Subcutaneous adipose tissue (tissue), 4 donors: ENCODE data around the gene NPC2. TPM values are rescaled to one million over a fixed set of nuclear protein-coding genes. Genes with fewer than 3 reads are reported as not detected.

Experiments used
- CTCF ChIP-seq: fragments of 450-650 bp; IDR thresholded peaks from one replicate; pipeline ENCODE4 v1.5.1; 2016; ENCODE audit warnings: low read depth, mild to moderate bottlenecking, control low read depth, antibody characterized with exemption, moderate library complexity
- total RNA-seq, 4 donors: library from RNA; depleted of rRNA; stranded (reverse); fragments of >200 nt; gene quantifications; one replicate each; pipeline ENCODE4 v1.1.0, GENCODE V29; 2016

Gene NPC2
- total RNA-seq, 4 donors from 2014 or later = 207 to 1,333 (median 451) TPM

- TF ChIP-seq CTCF = no peak
These were observed 8.1 kb upstream of the NPC2 start for GRCh38 chr14:74501135-74501614.

- no peak for TF ChIP-seq CTCF
These were observed 7.5 kb upstream of the NPC2 start for GRCh38 chr14:74500417-74501134.

GRCh38 chr14:74495356-74495755 is 2.3 kb upstream of the NPC2 start:
- no peak for TF ChIP-seq CTCF

- TF ChIP-seq CTCF = no peak
These were observed 497 bp upstream of the NPC2 start, which contains the start of gene ISCA2 for GRCh38 chr14:74493343-74494261. Gene ISCA2, plus strand, starts transcription at chr14:74493765. Its CDS starts 10 bp downstream, at chr14:74493775.

- no peak for TF ChIP-seq CTCF
These were observed 939 bp downstream of the NPC2 start for GRCh38 chr14:74491956-74492775.

GRCh38 chr14:74490486-74490885 is 2.6 kb downstream of the NPC2 start:
- TF ChIP-seq CTCF = no peak
